Hepatocyte (in vitro differentiated cells): Measurements from ENCODE around the gene SIRT1.

ENCODE experiments used
- CTCF ChIP-seq: fragments of 200-600 bp; sonication (generic); IDR thresholded peaks from 2 replicates; pipeline ENCODE4 v1.5.1; 2016; ENCODE audit warnings: antibody characterized with exemption, mild to moderate bottlenecking; ENCODE audit not compliant: poor library complexity
- EZH2 ChIP-seq: fragments of 200-600 bp; sonication (generic); IDR thresholded peaks from 2 replicates; pipeline ENCODE4 v1.6.1; 2016; ENCODE audit warnings: antibody characterized with exemption, mild to moderate bottlenecking, borderline replicate concordance

GRCh38 chr10:67883710-67884312, 645 bp upstream of the SIRT1 start:
- TF ChIP-seq CTCF (no peak), EZH2 (no peak)
